Suprapubic skin (tissue), 4 donors: ENCODE data around the gene IGF2BP3.

Experiments used
- EP300 ChIP-seq: sonication (generic); formaldehyde crosslinking; IDR thresholded peaks from one replicate; pipeline ENCODE4 v1.6.1; 2017; ENCODE audit warnings: antibody characterized with exemption
- POLR2A ChIP-seq, 2 donors: fragments of 450-650 bp; IDR thresholded peaks; one replicate each; pipeline ENCODE4 v1.6.1; 2017; ENCODE audit warnings: antibody characterized with exemption in 2 of 2, mild to moderate bottlenecking in 2 of 2, moderate library complexity in 2 of 2
- POLR2AphosphoS5 ChIP-seq, 3 donors: sonication (generic); formaldehyde crosslinking; IDR thresholded peaks; one replicate each; pipeline ENCODE4 v1.6.1; 2017; ENCODE audit warnings: antibody characterized with exemption in 3 of 3
- TF ChIP-seq, protein P1 (sequence below), 2 donors: fragments of 200-600 bp in 1 of 2; fragments of 450-650 bp in 1 of 2; sonication (generic) in 1 of 2; IDR thresholded peaks; one replicate each; pipeline ENCODE4 v1.5.1; 2016 to 2019; ENCODE audit warnings: antibody characterized with exemption in 2 of 2, mild to moderate bottlenecking in 1 of 2, moderate library complexity in 1 of 2

DNA sequence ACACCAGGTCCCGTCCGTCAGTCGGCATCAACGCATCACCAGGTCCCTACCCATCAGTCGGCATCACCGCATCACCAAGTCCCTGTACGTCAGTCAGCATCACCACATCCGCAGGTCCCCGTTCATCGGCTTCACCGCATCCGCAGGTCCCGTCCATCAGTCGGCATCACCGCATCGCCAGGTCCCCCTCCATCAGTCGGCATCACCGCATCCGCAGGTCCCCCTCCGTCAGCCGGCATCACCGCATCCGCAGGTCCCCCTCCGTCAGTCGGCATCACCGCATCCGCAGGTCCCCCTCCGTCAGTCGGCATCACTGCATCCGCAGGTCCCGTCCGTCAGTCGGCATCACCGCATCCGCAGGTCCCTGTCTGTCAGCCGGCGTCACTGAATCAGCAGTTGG, 55.1 kb downstream of the IGF2BP3 start:
- TF ChIP-seq, protein P1, sequence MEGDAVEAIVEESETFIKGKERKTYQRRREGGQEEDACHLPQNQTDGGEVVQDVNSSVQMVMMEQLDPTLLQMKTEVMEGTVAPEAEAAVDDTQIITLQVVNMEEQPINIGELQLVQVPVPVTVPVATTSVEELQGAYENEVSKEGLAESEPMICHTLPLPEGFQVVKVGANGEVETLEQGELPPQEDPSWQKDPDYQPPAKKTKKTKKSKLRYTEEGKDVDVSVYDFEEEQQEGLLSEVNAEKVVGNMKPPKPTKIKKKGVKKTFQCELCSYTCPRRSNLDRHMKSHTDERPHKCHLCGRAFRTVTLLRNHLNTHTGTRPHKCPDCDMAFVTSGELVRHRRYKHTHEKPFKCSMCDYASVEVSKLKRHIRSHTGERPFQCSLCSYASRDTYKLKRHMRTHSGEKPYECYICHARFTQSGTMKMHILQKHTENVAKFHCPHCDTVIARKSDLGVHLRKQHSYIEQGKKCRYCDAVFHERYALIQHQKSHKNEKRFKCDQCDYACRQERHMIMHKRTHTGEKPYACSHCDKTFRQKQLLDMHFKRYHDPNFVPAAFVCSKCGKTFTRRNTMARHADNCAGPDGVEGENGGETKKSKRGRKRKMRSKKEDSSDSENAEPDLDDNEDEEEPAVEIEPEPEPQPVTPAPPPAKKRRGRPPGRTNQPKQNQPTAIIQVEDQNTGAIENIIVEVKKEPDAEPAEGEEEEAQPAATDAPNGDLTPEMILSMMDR (IDR thresholded peaks at IDR 0.05): no peak
- TF ChIP-seq POLR2AphosphoS5 (IDR thresholded peaks at IDR 0.05) (no peak), EP300 (no peak), POLR2A (IDR thresholded peaks at IDR 0.05) (no peak)
